Astrocyte of the spinal cord (primary cell): Measurements from ENCODE around the gene NRXN2.

Experiments
- DNase-seq: peaks from one replicate; pipeline ENCODE4 v3.0.0; 2011; ENCODE audit warnings: low read depth, low spot score
- H3K4me3 ChIP-seq: 2 replicates; pipeline ENCODE4 v1.5.1; 2011; ENCODE audit warnings: low read depth, mild to moderate bottlenecking, low read length, moderate library complexity
- in situ Hi-C: cut with HindIII; loops from 2 replicates; pipeline ENCODE4 v1.10.0; 2017; ENCODE audit warnings: low sequenced_read_pairs
- TF ChIP-seq, protein P1 (sequence below): IDR thresholded peaks from 2 replicates; pipeline ENCODE4 v1.5.1; 2012; ENCODE audit warnings: low read depth, mild to moderate bottlenecking, low read length, inconsistent platforms

The NRXN2 gene

DNA sequence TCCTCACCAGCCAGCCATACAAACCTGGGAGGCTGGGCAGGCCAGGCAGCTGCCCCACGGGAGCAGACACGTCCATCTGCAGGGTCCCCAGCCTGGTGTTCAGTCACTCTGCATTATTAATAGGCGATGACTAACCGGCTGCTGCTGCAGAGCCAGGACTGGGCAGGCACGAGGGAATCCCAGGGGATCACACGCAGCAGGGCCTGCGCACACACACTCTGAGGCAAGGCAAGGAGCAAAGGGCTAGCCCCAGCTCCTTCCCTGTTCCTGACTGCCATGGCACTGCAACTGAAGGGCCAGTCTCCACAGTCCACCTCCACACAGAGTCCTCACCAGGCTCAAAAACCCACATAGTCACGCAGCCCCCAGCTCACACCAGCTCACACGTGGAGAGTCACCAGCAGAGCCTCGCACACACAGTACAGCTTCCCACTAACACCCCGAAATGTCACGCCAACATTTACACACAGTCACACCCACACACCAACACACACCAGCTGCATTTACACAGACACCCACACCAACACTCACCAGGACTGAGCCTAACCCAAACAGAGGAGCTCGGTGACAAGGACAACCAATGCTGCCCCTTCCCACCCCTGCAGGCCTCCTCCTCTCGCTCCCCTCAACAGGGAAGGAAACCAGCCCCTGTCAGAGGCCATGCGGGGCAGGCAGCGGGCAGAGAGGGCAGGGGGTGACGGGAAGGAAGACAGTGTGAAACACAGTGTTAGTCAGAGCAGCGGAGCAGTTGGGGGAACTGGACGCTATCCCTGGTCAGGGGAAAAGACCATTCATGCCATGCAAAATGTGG, 47.3 kb downstream of the NRXN2 start:
- H3K4me3 ChIP-seq = no peak overlapping the region
- in situ Hi-C loops = no loop called here
- TF ChIP-seq, protein P1, sequence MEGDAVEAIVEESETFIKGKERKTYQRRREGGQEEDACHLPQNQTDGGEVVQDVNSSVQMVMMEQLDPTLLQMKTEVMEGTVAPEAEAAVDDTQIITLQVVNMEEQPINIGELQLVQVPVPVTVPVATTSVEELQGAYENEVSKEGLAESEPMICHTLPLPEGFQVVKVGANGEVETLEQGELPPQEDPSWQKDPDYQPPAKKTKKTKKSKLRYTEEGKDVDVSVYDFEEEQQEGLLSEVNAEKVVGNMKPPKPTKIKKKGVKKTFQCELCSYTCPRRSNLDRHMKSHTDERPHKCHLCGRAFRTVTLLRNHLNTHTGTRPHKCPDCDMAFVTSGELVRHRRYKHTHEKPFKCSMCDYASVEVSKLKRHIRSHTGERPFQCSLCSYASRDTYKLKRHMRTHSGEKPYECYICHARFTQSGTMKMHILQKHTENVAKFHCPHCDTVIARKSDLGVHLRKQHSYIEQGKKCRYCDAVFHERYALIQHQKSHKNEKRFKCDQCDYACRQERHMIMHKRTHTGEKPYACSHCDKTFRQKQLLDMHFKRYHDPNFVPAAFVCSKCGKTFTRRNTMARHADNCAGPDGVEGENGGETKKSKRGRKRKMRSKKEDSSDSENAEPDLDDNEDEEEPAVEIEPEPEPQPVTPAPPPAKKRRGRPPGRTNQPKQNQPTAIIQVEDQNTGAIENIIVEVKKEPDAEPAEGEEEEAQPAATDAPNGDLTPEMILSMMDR = no peak
- peak; percentile 58 for DNase-seq

DNA sequence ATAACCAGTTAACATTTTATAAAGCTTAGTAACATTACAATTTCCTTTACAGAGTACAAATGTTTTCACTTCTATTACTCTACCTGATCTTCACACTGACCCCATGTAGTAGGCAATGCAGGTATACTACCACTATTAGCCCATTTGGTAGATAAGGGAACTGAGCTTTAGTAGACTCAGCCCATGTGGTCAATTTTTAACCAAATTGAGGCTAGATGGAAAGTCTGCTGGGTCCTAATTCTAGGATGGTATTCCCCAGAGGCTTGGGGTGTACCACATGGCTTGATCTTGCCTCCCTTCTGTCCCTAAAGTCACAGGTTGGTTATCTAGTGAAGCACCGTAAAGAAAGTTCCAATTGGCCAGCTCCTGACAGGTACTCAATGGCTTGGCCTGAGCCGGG, 48.2 kb downstream of the NRXN2 start:
- no peak overlapping the region for H3K4me3 ChIP-seq
- DNase-seq = no peak
- TF ChIP-seq, protein P1 = no peak
- in situ Hi-C loops = no loop called here

DNA sequence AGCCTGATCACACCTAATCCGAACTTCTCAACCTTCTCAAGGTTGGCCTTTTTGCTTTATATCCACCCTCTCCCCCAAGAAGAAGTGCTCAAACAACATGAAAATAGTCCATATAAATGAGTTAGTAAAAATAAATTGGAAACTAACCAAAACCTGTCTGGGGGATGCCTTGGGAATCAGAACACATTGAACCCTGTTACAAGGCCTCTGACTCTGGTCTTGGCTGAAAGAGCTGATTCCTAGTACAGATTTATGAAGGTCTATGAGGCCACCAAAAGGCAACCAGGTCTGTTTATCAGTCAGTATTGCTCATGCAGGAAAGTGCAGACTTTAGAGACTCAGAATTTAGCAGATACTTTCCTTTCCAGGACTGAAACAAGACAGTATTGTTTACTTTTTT, 49.7 kb downstream of the NRXN2 start:
- H3K4me3 ChIP-seq = no peak overlapping the region
- DNase-seq = no peak
- in situ Hi-C loops = no loop called here
- TF ChIP-seq, protein P1 = no peak

DNA sequence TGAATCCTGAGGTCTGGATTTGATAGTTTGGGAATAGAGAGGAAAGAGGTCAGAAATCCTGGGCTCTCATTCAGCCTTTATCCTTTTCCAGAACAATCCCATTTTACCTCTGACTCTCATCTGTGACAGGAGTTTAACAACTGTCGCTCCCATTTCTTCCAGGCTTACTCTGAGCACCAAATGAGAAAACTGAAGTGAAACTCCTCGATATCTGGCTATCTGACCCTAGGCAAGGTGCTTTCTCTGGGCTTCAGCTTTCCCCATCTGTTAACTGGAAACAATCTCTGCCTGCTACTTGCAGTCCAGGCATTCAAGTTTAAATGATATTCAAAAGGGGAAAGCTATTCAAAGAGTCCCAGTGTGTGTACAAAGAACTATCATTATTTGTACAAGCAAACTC, 50.1 kb downstream of the NRXN2 start:
- in situ Hi-C loops = no loop called here
- no peak overlapping the region for H3K4me3 ChIP-seq
- TF ChIP-seq, protein P1 = no peak
- DNase-seq = no peak

DNA sequence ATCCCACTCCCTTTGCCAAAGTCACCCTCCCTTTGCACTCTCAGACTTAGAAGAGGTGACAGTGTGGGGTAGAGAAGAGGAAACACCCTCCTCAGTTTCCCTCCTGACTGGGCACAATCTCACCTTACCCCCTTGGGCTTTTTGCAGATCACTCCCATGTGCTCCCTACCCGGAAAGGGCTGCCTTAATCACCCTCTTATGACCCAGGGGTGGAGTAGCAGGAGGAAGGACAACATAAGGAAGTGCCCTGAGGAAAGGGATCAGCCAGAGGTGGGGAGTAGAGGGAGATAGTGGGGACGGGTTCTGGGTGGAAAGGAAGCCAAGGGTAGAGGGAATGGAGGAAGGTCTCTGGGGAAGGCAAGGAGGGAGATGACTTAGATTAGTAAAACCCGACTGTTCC, 52.0 kb downstream of the NRXN2 start:
- no peak for DNase-seq
- in situ Hi-C loops = no loop called here

DNA sequence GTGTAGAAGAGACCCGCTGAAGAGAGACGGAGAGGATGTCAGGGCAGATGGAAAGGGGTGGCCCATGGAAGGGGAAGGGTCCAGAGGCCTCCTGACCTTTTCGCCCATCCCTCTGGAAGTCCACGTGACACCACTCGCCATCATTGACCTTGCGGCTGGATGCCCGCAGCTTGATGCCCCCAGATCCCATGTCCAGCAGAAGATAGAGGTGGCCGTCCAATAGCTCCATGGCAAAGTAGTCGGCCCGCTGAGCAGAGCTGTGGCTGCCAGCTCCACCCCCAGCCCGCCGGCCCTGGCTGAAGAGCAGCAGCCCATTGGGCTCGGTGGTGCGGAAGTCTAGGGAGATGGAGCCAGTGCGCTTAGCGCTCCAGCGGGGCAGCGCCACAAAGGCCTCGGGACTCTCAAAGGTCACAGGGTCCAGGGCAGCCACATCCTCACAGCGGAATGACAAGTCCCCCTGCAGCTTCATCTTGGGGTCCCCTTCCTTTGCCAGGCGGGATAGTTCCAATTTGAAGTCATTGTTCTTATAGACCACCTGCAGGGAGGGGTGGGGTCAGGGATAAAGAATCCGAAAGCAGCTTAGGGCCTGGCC, 55.7 kb downstream of the NRXN2 start:
- TF ChIP-seq, protein P1 = no peak
- in situ Hi-C loops = no loop called here

More for the DNA sequence above, 52.0 kb downstream of the NRXN2 start:
- TF ChIP-seq, protein P1 = no peak
- H3K4me3 ChIP-seq = no peak overlapping the region

More for the DNA sequence above, 55.7 kb downstream of the NRXN2 start:
- DNase-seq = no peak
- H3K4me3 ChIP-seq = no peak overlapping the region
